Measurements from ENCODE around the gene KRTAP4-16. TPM values are rescaled to one million over a fixed set of nuclear protein-coding genes. Genes with fewer than 3 reads are reported as not detected.
"Not testable (repeated sequence)": the region's sequence is repeated elsewhere in the genome, so short reads cannot be mapped to it uniquely, and the experiment has no call there.

The KRTAP4-16 gene
- total and polyA plus RNA-seq, 7 donors: not detected

GRCh38 chr17:41121742-41122141 lies 19.7 kb upstream of the KRTAP4-16 start:
- Histone ChIP-seq H3K9me3 (no peaks in the 10 kb centered on the region), H3K4me1 (no peaks in the 10 kb centered on the region), H3K27ac (no peak overlapping the region), H3K4me3 (no peak overlapping the region), H3K27me3 (ENCODE audit: insufficient read depth in 3 of 3, low read length in 2 of 3) (peaks cover 0 to 9% (median 0%) of the 10 kb centered on the region in 3 donors), H3K36me3 (ENCODE audit: insufficient read depth in 1 of 2, low read depth in 1 of 2) (no peaks in the 10 kb centered on the region)
- ATAC-seq (no peak), DNase-seq (no peak)
- TF ChIP-seq, protein P1, sequence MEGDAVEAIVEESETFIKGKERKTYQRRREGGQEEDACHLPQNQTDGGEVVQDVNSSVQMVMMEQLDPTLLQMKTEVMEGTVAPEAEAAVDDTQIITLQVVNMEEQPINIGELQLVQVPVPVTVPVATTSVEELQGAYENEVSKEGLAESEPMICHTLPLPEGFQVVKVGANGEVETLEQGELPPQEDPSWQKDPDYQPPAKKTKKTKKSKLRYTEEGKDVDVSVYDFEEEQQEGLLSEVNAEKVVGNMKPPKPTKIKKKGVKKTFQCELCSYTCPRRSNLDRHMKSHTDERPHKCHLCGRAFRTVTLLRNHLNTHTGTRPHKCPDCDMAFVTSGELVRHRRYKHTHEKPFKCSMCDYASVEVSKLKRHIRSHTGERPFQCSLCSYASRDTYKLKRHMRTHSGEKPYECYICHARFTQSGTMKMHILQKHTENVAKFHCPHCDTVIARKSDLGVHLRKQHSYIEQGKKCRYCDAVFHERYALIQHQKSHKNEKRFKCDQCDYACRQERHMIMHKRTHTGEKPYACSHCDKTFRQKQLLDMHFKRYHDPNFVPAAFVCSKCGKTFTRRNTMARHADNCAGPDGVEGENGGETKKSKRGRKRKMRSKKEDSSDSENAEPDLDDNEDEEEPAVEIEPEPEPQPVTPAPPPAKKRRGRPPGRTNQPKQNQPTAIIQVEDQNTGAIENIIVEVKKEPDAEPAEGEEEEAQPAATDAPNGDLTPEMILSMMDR (IDR thresholded peaks at IDR 0.05): no peak
- intact Hi-C loops (cut with DNase I): no loop called here
- 78 to 92% (median 87%) methylated on average over 2 of the region's 2 CpGs for WGBS, 3 donors

- H3K36me3 ChIP-seq (ENCODE audit: insufficient read depth in 1 of 2, low read depth in 1 of 2); H3K4me3 ChIP-seq; H3K4me1 ChIP-seq; ATAC-seq; intact Hi-C loops (cut with DNase I); H3K27ac ChIP-seq; DNase-seq; H3K9me3 ChIP-seq: not testable (repeated sequence)
- WGBS, 3 donors: 50 to 67% (median 61%) methylated on average over 11 of the region's 11 CpGs
- H3K27me3 ChIP-seq (ENCODE audit: insufficient read depth in 3 of 3, low read length in 2 of 3): peaks cover 0 to 14% (median 0%) of the 10 kb centered on the region in 3 donors
These were observed 18.0 kb upstream of the KRTAP4-16 start for GRCh38 chr17:41119696-41120690.

DNA sequence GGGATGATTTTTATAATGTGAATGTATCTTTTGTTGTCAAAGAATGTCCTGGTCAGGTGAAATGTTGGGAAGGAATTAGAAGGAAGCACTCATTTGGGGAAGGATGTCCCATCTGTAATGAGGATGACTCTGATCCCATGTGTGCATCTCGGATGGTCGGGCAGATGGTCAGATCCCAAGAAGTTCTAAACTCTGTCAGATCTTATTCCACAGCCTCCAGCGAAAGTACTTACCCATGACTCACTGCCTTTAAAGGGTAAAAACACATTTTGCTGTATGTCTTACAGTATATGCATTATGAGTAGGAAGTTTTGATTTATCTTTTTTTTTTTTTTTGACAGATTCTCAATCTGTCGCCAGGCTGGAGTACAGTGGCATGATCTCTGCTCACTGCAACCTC lies 16.7 kb upstream of the KRTAP4-16 start:
- WGBS, 3 donors: 89% methylated on average over 4 of the region's 4 CpGs
- ATAC-seq (no peak), DNase-seq (no peak)
- Histone ChIP-seq H3K4me1 (no peaks in the 10 kb centered on the region), H3K27me3 (ENCODE audit: insufficient read depth in 3 of 3, low read length in 2 of 3) (peaks cover 0 to 14% (median 0%) of the 10 kb centered on the region in 3 donors), H3K4me3 (no peak overlapping the region), H3K36me3 (ENCODE audit: insufficient read depth in 1 of 2, low read depth in 1 of 2) (no peaks in the 10 kb centered on the region), H3K9me3 (no peaks in the 10 kb centered on the region), H3K27ac (no peak overlapping the region)
- intact Hi-C loops (cut with DNase I): no loop called here
- TF ChIP-seq, protein P1 (IDR thresholded peaks at IDR 0.05): no peak

- intact Hi-C loops (cut with DNase I); H3K27ac ChIP-seq; H3K36me3 ChIP-seq (ENCODE audit: insufficient read depth in 1 of 2, low read depth in 1 of 2); ATAC-seq; H3K4me3 ChIP-seq; DNase-seq; H3K9me3 ChIP-seq; H3K4me1 ChIP-seq: not testable (repeated sequence)
- WGBS, 3 donors: 54 to 82% (median 74%) methylated on average over 8 to 10 of the region's 10 CpGs
- peaks cover 0 to 11% (median 0%) of the 10 kb centered on the region in 3 donors for H3K27me3 ChIP-seq (ENCODE audit: insufficient read depth in 3 of 3, low read length in 2 of 3)
These were observed 15.9 kb upstream of the KRTAP4-16 start, which contains the start of gene KRTAP4-11 for GRCh38 chr17:41117846-41118386. KRTAP4-11 (minus strand) TSS chr17:41118373; CDS start chr17:41118315, 58 bp downstream.

- Histone ChIP-seq H3K4me3 (no peak overlapping the region), H3K9me3 (no peaks in the 10 kb centered on the region), H3K27ac (no peak overlapping the region), H3K36me3 (ENCODE audit: insufficient read depth in 1 of 2, low read depth in 1 of 2) (no peaks in the 10 kb centered on the region), H3K4me1 (no peaks in the 10 kb centered on the region), H3K27me3 (ENCODE audit: insufficient read depth in 3 of 3, low read length in 2 of 3) (peaks cover 0 to 8% (median 0%) of the 10 kb centered on the region in 3 donors)
- TF ChIP-seq, protein P1 (IDR thresholded peaks at IDR 0.05): no peak
- intact Hi-C loops (cut with DNase I): no loop called here
- ATAC-seq: no peak
- no peak for DNase-seq
- 57 to 72% (median 64%) methylated on average over 5 of the region's 5 CpGs for WGBS, 3 donors
These were observed 14.3 kb upstream of the KRTAP4-16 start for GRCh38 chr17:41116297-41116696.
